Kidney capillary endothelial cell (primary cell): Measurements from ENCODE around the gene BRD1.
"Not testable (repeated sequence)": the region's sequence is repeated elsewhere in the genome, so short reads cannot be mapped to it uniquely, and the experiment has no call there.

Experiments
- DNase-seq: peaks from one replicate; pipeline ENCODE4 v3.0.0-alpha.2; 2018; ENCODE audit warnings: low spot score

BRD1 gene

DNA sequence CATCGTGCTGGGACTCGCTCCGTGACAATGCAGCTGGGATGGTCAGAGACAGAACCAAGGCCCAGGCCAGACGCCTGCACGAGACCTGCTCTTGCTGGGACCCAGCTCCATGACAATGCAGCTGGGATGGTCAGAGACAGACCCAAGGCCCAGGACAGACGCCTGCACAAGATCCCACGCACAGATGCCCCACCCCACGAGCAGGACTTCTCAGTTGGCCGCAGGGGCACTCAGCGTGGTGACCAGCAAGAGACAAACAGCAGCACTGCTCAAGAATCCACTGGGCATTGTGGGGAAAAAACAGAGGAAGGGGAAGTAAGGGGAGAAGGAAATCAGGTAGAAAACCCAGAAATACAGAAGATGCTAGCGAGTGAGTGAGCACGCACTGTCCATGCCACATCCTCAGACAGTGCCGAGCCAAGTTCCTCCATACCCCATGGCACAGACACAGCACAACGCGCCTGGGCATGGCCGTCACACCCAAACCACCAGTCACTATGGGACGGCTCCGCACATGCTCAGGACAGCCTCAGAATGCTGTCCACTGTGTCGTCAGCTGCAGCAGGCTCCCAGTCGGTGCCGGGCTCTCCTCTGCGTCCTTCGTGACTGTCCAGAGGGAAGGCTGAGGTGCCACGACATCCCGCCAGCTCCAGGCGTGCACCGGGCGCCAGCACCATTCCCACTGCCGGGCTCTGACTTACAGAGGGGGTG, 44.5 kb downstream of the BRD1 start:
- DNase-seq, result no peak

DNA sequence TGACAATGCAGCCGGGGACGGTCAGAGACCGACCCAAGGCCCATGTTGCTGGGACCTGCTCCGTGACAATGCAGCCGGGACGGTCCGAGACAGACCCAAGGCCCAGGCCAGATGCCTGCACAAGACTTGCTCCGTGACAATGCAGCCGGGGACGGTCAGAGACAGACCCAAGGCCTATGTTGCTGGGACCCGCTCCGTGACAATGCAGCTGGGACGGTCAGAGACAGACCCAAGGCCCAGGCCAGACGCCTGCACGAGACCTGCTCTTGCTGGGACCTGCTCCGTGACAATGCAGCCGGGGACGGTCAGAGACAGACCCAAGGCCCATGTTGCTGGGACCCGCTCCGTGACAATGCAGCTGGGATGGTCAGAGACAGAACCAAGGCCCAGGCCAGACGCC, 45.8 kb downstream of the BRD1 start:
- DNase-seq, result not testable (repeated sequence)

DNA sequence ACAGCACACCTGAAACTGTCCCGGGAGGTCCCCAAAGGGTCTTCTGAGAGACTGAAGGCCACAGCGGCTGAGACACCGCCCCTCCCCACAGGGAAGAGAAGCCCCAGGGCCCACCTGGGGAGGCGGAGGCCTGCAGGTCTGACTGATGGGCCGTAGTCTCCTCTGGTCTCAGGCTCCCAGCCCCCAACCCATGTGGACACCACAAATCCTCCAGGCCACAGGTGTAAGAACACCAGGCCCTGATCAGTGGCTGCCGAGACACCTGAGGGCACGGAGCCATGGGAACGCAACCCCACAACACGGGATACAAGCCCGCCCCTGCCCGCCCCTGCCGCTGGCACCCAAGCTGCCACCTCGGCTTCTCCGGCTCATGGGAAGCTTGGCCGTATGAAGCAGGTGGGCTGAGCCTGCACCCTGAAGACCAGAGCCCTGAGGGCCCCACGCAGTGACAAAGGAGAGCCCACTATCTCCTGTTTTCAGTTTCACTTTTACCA, 46.3 kb downstream of the BRD1 start:
- DNase-seq, result no peak

DNA sequence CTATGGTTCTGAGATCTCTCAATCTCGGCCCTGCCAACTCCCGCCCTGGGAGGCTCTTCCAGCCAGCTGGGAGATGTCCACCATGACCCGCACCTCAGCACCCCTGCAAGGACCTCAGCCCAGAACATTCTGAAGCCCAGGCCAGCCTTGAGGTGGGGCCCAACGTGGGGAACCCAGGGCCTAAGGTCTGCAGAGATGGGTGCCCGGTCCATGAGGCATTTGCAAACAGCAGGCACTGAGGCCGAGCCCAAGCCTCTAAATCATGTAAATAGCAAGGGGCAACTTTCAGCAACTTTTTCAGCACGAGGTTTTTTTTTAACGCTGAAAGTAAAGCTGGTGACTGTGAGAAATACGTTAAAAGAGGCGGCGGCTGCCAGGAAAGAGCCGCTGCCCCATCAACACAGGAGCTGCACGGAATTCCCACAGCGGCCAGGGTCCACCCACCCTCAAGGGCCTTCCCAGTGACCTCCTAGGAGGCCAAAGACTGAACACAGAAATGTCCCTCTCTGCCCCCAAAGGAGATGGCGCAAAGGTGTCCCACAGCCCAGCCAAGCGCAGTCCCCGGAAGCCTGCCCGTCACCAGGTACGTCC, 46.9 kb downstream of the BRD1 start:
- no peak for DNase-seq

DNA sequence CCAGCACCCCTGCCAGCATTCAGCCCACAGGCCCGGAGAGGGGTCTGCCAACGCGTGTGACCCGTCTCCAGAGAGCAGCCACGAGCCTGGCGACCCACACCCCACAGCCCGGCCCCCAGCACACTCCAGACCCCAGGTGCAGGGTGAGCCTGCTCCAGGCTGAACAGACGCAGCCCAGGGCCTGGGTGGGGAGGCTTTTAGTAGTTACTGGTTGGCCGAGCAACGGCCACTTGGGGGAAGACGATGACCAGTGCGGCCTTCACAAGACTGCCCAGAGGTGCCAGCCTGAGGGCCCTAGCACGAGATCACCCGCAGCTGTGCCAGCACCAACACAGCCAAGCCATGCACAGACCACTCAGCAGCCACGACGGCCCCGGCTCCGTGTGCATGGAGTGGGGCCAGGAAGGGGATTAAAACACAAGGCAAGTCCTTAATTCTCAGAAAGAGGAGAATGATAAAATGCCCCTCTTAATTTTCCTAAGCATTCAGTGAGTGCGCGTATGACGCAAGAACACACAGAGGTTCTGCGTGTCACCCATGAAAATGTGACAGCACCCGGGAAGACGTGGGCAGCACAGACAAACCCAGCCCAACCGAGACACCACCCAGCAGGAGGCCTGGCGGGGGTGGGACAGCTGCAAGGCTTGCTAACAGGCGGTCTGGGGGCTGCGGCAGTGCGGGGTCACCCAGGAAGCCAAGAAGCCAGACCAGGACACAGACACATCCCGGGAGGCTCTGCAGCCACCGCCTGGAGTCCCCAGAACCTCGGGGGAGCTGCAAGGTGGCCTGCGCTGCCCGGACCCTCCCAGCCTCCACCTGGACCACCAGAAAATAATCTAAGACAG, 47.6 kb downstream of the BRD1 start:
- no peak for DNase-seq

DNA sequence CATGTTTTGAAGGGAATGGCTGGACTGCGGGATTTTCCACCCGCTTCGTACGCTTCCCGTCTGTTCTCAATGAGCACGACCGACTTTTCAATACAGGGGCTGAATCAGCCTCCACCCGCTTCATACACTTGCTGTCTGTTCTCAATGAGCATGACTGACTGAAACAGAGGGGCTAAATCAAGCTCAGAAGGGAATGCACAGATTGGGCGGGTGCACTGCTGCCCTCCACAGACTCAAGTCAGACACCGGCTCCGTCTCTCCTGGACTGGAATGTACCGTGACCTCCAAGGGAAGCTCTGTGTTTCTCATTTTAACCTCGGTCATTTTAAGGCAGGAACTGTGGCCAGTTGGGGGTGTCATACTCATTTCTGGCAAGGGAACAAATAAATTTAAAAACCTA, 48.5 kb downstream of the BRD1 start:
- no peak for DNase-seq

DNA sequence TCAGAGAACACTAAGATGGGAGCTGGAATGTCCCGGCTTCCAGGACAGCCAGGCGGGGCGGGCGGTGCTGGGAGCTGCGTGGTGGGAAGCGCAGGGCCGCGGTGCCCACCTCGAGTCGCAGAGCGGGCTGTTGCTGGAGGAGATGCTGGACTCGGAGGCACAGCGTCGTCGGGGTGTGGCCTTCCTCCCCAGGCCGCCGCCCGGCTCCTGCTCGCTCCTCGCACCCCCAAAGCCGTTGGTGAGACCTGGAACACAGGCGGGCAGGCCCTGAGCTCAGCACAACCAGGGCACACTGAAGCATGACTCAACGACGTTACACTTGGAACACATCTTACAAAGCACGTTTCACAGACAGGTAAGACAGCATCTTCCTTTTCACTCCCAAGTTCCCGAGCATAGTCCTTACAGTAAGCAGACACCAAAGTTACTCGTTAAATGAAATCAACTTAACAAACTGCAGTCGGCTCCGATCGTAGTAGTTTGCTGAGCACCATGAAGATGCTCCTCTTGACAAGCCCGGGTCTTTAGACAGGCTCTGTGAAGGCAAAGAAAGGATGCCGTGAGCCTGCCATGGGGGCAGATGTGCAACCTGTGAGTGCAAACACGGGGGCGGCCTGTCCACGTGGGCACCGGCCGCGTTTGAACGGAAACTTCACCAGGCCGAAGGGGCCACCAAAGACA, 50.0 kb downstream of the BRD1 start:
- no peak for DNase-seq

DNA sequence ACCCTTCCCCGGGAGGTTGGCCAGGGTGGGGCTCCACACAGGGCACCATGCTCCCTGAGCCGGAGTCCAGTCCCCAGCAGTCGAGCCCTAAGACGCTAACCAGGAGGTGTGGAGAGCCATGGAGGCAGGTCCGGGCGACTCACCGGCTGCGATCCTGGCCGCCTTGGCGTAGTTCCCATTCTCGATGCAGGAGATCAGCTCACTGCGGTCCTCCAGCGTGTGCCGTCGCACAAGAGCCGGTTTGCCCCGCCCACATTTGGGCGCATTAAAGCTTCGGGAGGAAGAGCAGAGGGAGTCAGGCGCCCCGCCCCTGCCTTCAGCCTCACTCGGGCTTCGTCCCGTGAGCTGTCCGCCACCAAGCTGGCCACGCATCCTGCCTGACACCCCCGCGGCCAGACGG, 50.8 kb downstream of the BRD1 start:
- no peak for DNase-seq

DNA sequence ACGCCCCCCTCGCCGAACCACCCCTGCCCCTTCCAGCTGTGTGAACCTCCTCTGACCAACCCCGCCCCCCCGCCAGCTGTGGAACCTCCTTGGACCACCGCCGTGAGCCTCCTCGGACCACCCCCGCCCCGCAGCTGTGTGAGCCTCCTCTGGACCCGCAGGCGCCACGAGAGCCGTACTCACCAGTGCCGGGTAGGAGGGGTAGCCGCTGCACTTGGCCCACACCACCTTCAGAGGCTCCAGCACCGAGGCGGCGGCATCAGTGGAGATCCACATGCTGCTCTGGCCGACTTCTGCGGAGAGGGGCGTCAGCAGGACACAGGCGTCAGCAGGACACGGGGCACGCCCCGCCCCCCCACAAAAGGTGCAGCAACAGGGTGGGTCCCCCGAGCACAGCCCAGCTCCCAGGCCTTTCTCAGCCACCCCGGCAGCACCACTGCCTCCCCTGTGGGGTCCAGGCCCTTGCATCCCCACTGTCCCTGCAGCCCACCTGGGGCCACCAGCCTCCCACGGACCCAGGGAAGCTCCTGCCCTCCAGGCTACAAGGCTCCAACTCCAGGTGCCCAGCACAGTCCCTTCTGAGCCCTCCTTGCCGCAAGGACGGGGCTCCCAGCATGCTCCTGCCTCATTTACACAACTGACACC, 51.7 kb downstream of the BRD1 start:
- no peak for DNase-seq

DNA sequence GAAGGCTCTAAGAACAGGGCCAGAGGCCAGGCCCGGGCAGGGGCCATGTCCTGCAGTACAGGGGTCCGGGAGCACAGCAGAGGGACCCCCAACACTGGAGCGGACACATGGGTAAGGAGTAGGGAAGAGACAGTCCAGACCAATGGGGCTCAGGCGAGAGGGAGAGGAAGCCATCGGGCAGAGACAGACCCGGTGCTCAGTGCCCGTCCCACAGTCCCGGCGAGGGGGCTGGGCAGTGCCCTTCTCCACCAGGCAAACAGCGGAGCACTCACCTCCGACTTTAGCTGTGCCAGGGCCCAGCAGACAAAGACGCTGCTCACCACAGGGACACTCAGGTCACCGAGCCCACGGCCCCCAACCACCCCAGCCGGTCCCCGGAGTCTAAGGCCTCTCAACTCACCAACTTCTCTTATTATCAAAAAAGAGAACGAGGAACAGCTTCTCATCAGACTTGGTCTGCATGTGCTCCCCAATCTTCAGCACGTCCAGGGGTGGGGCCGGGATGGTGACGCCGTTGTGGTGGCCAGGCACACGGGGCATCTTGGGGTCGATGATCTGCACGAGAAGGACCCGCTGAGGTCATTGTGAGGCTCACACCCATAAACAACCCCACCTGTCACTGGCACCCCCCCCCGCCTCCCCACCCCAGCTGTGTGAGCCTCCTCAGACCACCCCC, 52.3 kb downstream of the BRD1 start:
- no peak for DNase-seq

DNA sequence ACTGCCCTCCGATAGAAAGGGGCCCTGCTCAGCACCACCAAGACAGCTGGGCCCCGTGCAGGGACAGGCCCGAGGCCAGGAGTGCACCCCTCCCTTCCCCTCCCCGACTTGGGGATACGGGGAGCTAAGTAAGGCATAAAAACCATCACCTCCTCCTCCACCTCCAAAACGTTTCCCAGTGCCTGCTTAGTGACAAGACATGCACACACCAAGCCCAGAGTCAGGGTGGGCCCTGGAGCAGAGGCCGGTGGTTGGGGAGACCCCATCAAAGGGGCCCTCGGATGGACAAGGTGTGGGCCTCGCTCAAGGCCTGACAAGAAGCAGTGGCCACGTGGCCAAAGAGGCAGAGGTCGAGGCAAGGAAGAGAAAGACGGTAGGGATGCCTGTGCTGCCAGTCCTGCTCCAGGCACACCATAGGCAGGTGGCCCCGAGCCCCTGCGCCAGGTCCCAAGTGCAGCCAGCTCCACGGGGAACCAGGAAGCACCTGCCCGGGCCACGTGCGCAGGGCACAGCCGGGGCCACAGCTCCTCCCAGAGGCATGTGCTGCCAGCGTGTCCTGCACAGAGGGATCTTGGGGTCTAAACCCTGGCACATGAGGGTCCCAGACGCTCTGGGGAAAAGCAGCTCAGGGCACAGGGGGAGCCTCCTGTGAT, 53.0 kb downstream of the BRD1 start:
- DNase-seq, result no peak

DNA sequence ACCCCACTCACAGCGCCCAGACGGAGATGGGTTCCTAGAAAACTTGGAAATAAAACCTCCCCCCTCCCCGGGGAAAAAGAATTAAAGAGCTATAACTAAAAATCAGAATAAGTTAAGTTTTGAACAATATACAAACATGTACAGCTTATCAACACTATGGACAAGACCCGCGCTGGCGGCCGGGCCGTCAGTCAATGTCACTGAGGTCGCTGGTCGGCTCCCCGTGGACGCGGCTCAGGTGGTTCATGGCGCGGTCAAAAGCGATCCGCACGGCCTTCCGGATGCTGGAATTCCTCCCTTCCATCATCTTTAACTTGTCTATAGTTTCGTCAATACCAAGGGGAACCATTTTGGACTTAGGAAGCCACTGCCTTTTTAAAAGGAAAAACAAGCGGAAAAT, 53.6 kb downstream of the BRD1 start:
- no peak for DNase-seq

DNA sequence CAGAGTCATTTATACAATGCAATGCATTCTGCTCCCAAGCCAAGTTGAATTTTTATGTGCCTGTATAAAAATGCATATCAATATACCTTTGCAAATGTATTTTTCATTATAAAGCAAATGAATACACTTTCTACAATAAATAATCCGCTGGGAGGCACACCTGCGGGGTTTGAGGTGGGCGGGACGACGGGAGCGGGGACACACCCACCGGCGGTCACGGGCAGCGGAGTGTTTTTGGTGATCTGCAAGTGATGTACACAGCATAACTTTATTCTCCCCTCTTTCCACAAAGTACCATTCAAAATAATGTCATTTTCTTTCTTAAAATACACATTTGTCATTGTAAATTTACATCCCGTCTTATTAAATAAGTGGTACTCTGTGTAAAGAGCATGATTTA, 54.1 kb downstream of the BRD1 start:
- DNase-seq, result no peak

DNA sequence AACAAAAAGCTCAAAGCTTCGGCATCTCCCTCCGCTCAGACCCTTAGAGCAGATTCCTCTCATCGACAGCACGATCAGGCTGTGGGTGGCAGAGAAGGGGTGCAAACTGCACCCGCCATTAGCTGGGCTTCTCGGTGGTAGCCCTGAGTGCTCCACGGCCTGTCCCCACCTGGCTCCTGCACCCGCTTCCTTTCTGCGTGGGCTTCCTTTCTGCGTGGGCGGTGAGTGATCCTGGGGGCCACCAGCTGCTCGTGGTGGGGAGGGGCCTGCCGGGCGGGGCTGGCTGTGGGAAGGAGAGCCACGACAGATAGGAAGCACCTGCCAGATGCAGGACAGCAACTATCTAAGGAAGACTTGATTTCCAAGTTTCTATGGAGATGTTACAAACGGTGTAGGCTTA, 55.0 kb downstream of the BRD1 start:
- no peak for DNase-seq

DNA sequence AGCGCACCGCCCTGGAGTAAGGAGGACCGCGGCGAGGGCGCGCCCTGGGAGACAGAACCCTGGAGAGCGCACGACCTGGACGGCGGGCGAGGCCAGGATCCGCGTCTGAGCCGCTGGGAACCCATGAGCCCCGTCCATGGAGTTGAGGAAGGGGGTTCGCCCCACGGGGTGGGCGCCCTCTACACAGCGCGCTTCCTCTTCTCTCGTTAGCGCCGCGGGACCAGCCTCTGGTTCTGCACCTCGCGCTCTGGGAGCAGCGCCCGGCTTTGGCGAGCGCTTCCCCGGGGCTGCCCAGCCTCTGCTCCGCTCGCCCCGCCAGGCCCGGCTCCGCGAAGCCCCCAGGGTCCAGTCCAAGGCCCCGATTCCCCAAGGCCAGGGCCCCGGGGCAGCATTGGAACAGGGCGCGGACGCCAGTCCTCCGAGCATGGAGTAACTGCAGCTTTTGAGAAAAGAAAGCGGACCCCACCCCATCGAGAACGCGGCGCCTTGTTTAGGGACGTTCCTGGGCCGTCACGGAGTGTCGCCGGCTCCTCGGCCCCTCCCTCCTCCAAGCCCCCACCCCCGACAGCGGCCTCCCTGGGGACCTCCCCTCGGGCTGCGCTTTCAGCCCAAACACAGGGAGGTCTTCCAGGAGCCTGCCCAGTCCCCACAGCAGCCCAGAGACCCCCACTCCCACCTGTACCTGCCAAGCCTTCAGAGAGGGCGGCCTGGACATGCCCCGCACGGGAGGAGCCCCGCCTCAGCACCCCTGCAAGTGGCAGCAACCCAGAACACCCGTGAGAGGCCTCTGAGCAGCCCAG, 56.2 kb downstream of the BRD1 start:
- DNase-seq, result no peak

DNA sequence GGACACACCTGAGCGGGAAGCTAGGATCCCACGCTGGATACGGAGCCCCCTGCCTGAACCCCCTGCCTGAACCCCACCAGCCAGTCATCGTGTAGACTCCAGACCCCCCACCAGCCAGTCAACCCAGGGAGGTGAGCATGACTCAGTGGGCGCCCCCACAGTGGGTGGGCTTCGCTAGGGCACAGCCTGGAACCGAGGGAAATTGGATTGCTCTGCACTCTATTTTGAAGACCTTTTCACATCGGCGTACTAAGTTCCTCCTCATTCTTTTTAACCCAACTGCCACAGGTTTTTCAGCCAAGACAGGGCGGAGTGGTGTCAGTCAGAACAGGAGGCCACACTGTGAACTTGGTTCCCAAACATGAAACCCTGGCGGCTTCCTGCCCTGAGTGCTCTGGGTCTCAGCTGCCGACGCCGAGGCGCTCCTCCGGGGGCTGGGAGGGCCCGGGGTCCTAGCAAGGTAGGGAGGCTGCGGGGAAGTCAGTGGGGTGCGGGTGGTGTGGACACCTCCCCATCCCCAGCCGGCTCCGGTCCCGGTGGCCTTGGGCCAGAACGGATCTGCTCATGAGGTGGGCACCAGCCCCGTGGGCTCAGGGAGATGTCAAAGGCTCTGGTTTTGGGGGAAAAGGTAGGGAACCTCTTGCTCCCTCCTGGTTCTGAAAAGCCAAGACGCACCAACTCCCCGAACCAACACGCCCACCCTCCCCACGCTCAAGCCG, 57.0 kb downstream of the BRD1 start:
- no peak for DNase-seq

DNA sequence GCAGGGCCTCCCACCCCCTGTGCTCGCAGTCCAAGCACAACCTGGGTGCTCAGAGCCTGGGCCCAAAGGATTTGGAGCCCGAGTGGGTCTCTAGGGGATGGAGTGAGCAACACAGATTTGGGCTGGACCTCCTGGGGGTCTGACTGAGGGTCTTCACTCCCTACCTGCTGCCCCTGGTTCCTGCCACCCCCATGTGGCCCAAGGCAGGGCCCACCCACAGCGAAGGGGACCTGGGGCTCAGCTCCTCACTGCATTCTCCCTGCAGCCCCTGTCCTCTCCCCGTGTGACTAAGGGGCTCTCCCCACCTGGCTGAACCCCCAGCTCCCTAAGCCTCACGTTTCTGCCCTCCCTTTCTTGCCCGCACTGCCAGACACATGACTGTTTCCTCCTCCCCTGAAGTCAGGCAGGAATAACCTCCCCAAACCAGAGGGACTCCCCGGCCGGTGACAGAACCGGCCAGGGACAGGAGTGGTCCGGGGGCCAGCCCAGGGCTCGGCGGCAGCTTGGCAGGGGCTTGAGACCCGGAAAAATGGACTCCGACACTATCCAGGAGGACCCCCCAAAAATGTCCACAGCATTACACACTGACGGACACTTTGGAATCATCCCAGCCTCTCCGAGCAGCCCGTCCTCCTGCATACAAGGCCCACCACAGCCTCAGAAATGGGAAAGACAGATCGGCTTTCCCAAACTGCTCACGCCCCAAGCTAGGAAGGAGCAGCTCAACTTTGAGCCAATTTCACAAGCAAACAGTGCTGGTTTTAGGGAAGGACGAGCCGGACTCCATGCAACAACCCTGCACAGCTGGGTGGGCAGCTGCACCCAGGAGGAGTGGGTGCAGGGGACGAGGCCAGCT, 57.8 kb downstream of the BRD1 start:
- no peak for DNase-seq

DNA sequence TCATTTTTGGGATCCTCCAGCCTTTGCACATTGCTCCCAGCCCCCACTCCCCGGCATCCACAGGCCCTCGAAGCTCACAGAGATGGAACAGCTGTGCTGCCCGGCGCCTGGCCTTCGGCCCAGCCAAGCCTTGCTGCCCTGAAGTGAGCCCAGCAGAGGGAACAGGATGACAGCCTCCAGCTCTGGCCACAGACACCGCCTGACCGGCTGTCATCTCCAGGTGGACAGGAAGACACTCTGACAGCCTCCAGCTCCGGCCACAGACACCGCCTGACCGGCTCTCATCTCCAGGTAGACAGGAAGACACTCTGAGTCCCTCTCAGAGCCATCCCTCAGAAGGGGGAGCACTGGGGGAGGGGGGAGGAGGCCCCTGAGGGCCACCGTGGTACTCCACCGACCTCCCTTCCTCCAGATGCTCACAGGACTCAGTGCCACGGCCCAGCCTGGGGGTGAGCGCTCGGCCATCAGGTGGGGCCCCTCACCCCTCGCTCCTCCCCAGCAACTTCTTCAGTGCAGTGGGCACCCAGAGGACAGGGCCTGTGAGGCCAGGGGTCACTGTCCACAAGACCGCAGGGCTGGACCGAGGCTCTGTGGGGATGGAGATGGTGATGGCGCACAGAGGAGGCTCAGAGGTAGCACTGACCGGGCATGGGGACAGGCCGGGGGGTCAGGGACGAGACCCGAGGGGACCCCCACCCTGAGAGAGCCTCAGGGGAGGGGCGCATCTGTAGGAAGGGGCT, 58.6 kb downstream of the BRD1 start:
- DNase-seq, result no peak
